Parathyroid adenoma (tissue), 2 donors: ENCODE data around the gene AGAP1.

Source experiments
- H2AFZ ChIP-seq: fragments of 300-600 bp; sonication (generic); one replicate; pipeline ENCODE4 v1.7.0; 2017; ENCODE audit warnings: antibody characterized with exemption, mild to moderate bottlenecking
- H3K27ac ChIP-seq: fragments of 300-600 bp; sonication (generic); one replicate; pipeline ENCODE4 v1.7.0; 2017
- H3K27me3 ChIP-seq: fragments of 300-600 bp; sonication (generic); one replicate; pipeline ENCODE4 v1.7.0; 2017; ENCODE audit warnings: low read length; ENCODE audit not compliant: control insufficient read depth, insufficient read depth
- H3K36me3 ChIP-seq: fragments of 300-600 bp; sonication (generic); one replicate; pipeline ENCODE4 v1.7.0; 2017; ENCODE audit warnings: low read length; ENCODE audit not compliant: control insufficient read depth, insufficient read depth
- H3K4me1 ChIP-seq: fragments of 300-600 bp; sonication (generic); one replicate; pipeline ENCODE4 v1.7.0; 2017; ENCODE audit warnings: control low read depth
- H3K4me2 ChIP-seq: fragments of 300-600 bp; sonication (generic); one replicate; pipeline ENCODE4 v1.7.0; 2017; ENCODE audit warnings: low read length
- H3K4me3 ChIP-seq: fragments of 300-600 bp; sonication (generic); one replicate; pipeline ENCODE4 v1.7.0; 2017; ENCODE audit warnings: low read depth, low read length
- H3K79me2 ChIP-seq: fragments of 300-600 bp; sonication (generic); one replicate; pipeline ENCODE4 v1.7.0; 2017; ENCODE audit warnings: control low read depth
- H3K9ac ChIP-seq: fragments of 300-600 bp; sonication (generic); one replicate; pipeline ENCODE4 v1.7.0; 2017; ENCODE audit warnings: mild to moderate bottlenecking
- H3K9me3 ChIP-seq: fragments of 300-600 bp; sonication (generic); one replicate; pipeline ENCODE4 v1.7.0; 2017; ENCODE audit warnings: low read length; ENCODE audit not compliant: control insufficient read depth
- TF ChIP-seq, protein P1 (sequence below): fragments of 300-600 bp; sonication (generic); IDR thresholded peaks from one replicate; pipeline ENCODE4 v1.7.0; 2017; ENCODE audit warnings: antibody characterized with exemption, mild to moderate bottlenecking
- donor health status: primary hyperparathyroidism.

The AGAP1 gene

DNA sequence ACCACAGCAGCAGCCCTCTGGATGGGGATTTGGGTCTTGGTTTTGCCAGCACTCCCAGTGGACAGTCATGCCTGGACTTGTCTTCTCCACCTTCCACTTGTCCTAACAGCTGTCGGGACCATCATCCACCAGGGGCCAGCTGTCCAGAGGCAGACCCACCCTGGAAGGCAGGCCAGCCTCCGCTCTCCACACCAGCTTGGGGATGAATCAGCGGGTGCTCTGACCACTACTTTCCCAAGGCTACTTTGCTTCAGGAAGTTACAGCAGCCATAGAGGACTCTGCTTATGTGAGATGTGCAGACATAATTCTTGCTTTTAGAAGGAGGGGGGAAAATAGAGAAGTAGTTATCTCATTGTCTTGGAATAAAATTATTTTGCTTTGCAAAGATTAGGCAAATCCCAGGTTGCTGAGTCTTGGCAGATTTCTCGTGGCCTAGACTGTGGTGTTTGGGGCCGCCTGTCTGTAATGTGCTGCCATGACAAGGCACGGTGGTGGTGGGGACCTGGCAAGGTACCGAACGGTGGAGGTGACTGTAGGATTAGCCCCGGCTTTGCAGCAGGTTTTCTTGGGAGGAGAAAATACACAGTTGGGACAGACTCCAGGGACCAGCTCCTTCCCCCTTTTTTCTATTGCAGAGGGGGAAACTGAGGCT, 148.7 kb downstream of the AGAP1 start:
- H3K9ac ChIP-seq = no peak overlapping the region

DNA sequence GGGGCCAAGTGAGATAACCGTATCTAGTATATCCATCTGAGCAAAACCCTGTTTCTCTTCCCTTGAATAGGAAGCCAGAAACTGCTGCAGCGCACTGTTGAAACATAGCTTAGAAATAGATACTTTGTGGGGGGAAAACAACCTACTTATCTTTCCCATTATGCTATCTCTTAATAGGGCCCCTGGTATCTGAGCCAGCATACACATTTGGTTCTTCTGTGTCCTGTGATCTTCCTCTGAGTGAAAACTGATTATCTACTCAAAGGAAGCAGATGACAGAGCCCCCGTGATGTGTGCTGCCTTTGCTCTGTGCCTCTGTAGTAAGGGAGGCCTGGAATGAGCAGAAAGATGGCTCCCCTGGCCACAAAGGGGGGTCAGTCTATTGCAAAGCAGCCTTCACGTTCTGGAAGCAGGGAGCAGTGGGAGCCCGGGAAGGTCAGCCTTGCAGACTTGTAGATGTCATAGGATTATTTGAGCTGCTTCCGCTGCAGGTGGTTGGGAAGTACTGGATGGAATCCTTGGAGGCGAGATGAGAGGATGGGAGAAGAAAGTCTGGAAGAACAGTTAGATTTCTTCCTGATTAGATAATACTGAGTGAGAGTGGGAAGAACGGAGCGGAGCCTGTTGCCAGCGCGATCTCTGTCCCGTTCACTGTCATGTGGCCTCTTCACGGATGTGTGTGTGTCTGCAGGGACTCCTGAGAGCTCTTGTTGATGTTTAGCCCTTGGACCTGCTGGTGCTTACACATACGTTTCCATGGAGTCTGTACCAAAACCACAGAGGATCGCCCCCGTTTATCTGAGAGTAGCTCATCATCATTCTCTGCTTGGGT, 150.1 kb downstream of the AGAP1 start:
- Histone ChIP-seq H3K27ac (no peak overlapping the region), H3K36me3 (no peaks in the 10 kb centered on the region), H3K4me3 (no peak overlapping the region), H3K9ac (no peak overlapping the region), H3K9me3 (no peaks in the 10 kb centered on the region), H3K4me1 (peaks cover 3% of the 10 kb centered on the region), H2AFZ (no peak overlapping the region), H3K79me2 (peaks cover 30% of the 10 kb centered on the region), H3K27me3 (no peaks in the 10 kb centered on the region), H3K4me2 (no peak overlapping the region)
- TF ChIP-seq, protein P1, sequence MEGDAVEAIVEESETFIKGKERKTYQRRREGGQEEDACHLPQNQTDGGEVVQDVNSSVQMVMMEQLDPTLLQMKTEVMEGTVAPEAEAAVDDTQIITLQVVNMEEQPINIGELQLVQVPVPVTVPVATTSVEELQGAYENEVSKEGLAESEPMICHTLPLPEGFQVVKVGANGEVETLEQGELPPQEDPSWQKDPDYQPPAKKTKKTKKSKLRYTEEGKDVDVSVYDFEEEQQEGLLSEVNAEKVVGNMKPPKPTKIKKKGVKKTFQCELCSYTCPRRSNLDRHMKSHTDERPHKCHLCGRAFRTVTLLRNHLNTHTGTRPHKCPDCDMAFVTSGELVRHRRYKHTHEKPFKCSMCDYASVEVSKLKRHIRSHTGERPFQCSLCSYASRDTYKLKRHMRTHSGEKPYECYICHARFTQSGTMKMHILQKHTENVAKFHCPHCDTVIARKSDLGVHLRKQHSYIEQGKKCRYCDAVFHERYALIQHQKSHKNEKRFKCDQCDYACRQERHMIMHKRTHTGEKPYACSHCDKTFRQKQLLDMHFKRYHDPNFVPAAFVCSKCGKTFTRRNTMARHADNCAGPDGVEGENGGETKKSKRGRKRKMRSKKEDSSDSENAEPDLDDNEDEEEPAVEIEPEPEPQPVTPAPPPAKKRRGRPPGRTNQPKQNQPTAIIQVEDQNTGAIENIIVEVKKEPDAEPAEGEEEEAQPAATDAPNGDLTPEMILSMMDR = no peak

More for the DNA sequence above, 148.7 kb downstream of the AGAP1 start:
- Histone ChIP-seq H3K4me3 (no peak overlapping the region), H3K9me3 (no peaks in the 10 kb centered on the region), H3K27ac (no peak overlapping the region), H2AFZ (no peak overlapping the region), H3K27me3 (no peaks in the 10 kb centered on the region), H3K36me3 (no peaks in the 10 kb centered on the region), H3K79me2 (peaks cover 28% of the 10 kb centered on the region), H3K4me2 (no peak overlapping the region), H3K4me1 (peaks cover 3% of the 10 kb centered on the region)
- TF ChIP-seq, protein P1 = no peak

DNA sequence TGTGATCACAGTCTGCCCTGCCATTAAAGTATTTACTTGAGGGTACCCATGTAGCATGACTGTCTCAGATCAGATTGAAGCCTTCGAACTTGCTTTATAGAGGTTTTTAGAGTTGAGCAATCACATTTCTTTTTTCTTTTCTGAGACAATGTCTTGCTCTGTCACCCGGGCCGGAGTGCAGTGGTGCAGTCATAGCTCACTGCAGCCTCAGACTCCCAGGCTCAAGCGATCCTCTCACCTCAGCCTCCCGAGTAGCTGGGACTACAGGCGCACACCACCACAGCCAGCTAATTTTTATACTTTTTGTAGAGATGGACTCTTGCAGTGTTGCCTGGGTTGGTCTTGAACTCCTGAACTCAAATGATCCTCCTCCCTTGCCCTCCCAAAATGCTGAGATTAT, 153.4 kb downstream of the AGAP1 start:
- no peak overlapping the region for H3K9ac ChIP-seq
- H3K79me2 ChIP-seq = peaks cover 36% of the 10 kb centered on the region
- no peaks in the 10 kb centered on the region for H3K27me3 ChIP-seq
- no peaks in the 10 kb centered on the region for H3K36me3 ChIP-seq
- peaks cover 3% of the 10 kb centered on the region for H3K4me1 ChIP-seq
- no peak overlapping the region for H3K27ac ChIP-seq
- H2AFZ ChIP-seq = no peak overlapping the region
- H3K9me3 ChIP-seq = no peaks in the 10 kb centered on the region
- no peak overlapping the region for H3K4me3 ChIP-seq
- TF ChIP-seq, protein P1 = no peak
- no peak overlapping the region for H3K4me2 ChIP-seq

DNA sequence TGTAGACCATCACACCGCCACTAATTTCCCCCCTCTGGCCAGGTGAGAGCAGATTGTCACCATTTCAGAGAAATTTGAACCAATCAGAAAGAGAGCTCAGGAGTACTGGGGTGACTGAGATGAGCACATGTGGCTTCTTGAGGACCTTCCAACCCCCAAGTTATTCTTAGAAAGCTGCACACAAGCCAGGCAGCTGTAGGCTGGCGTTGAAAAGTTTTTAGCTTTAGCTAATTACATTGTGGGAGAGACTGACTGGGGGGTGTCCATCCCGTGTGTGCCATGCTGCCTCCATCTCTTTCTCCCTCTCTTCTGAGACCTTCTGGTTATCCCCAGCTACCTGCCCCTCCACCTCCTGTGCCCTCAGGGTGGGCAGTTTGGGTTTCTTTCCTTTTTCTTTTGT, 154.0 kb downstream of the AGAP1 start:
- Histone ChIP-seq H2AFZ (no peak overlapping the region), H3K36me3 (no peaks in the 10 kb centered on the region), H3K27me3 (no peaks in the 10 kb centered on the region), H3K4me2 (no peak overlapping the region), H3K4me1 (peaks cover 3% of the 10 kb centered on the region), H3K27ac (no peak overlapping the region), H3K4me3 (no peak overlapping the region), H3K9me3 (no peaks in the 10 kb centered on the region), H3K79me2 (peaks cover 38% of the 10 kb centered on the region), H3K9ac (no peak overlapping the region)
- TF ChIP-seq, protein P1 = no peak
